HG03439 (cell line): ENCODE data around the gene C9orf50.
"Not testable (repeated sequence)": the region's sequence is repeated elsewhere in the genome, so short reads cannot be mapped to it uniquely, and the experiment has no call there.

Experiments
- ATAC-seq: cut with Tn5 transposase; IDR thresholded peaks from one replicate; pipeline ENCODE4 v1.9.1; 2021; ENCODE audit warnings: mild to moderate bottlenecking, moderate library complexity; ENCODE audit not compliant: unreplicated experiment

C9orf50 gene

GRCh38 chr9:129620669-129621295 lies at the start of gene C9orf50:
Gene C9orf50, minus strand, starts transcription at chr9:129621101. Its CDS starts 527 bp downstream, at chr9:129620574.
- ATAC-seq, result no peak

GRCh38 chr9:129669946-129670345 lies 49.0 kb upstream of the C9orf50 start:
- ATAC-seq, result no peak

- ATAC-seq, result no peak
Measured at GRCh38 chr9:129669141-129669718, 48.3 kb upstream of the C9orf50 start.

- ATAC-seq, result no peak
Measured at GRCh38 chr9:129667850-129668249, 46.9 kb upstream of the C9orf50 start.

- ATAC-seq, result no peak
Measured at GRCh38 chr9:129667378-129667777, 46.5 kb upstream of the C9orf50 start.

GRCh38 chr9:129666575-129666974 lies 45.7 kb upstream of the C9orf50 start:
- no peak for ATAC-seq

GRCh38 chr9:129665814-129666520 lies 45.1 kb upstream of the C9orf50 start:
- no peak for ATAC-seq

- ATAC-seq, result no peak
Measured at GRCh38 chr9:129665389-129665775, 44.5 kb upstream of the C9orf50 start, which contains the start of gene PRRX2. Gene PRRX2, plus strand, starts transcription at chr9:129665647. Its CDS starts 221 bp downstream, at chr9:129665868.

GRCh38 chr9:129664746-129665388 lies 44.0 kb upstream of the C9orf50 start:
- ATAC-seq, result no peak

- not testable (repeated sequence) for ATAC-seq
Measured at GRCh38 chr9:129662239-129662638, 41.3 kb upstream of the C9orf50 start.

- no peak for ATAC-seq
Measured at GRCh38 chr9:129661029-129661428, 40.1 kb upstream of the C9orf50 start.

- ATAC-seq, result no peak
Measured at GRCh38 chr9:129656795-129657390, 36.0 kb upstream of the C9orf50 start.

GRCh38 chr9:129655696-129656095 lies 34.8 kb upstream of the C9orf50 start:
- no peak for ATAC-seq

- ATAC-seq, result no peak
Measured at GRCh38 chr9:129655154-129655553, 34.3 kb upstream of the C9orf50 start.

GRCh38 chr9:129654554-129655040 lies 33.7 kb upstream of the C9orf50 start:
- ATAC-seq, result no peak

- ATAC-seq, result no peak
Measured at GRCh38 chr9:129653823-129654553, 33.1 kb upstream of the C9orf50 start.

- no peak for ATAC-seq
Measured at GRCh38 chr9:129650680-129651235, 29.9 kb upstream of the C9orf50 start.

- no peak for ATAC-seq
Measured at GRCh38 chr9:129649726-129650679, 29.1 kb upstream of the C9orf50 start.

GRCh38 chr9:129648764-129649115 lies 27.8 kb upstream of the C9orf50 start:
- no peak for ATAC-seq
